IPS-NIHi11 (cell line): ENCODE measurements around the gene MAGI2.
A peak's percentile ranks its signal among the peaks of the same experiment; 100 is the strongest.

ENCODE experiments used
- DNase-seq: peaks from one replicate; pipeline ENCODE4 v3.0.0; 2012; ENCODE audit warnings: mixed read lengths, low spot score

The MAGI2 gene

DNA sequence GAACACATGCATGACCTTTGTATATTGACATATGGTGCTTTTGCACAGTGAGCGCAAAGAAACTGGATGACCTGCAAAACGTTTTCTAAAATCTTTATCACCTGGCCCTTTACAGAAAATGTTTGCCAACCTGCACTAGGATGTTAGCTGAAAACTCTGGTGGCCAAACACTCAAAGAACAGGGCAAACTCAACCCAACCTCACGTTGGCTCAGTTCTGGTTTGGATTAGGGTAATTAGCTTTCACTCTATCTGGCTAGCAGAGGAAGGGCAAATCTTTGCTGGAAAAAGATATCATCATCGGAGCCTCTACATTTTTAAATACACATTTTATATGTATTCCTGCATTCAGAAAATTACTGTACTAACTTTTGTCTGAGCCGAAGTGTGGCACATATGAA is 966.0 kb downstream of the MAGI2 start:
- no peak for DNase-seq

DNA sequence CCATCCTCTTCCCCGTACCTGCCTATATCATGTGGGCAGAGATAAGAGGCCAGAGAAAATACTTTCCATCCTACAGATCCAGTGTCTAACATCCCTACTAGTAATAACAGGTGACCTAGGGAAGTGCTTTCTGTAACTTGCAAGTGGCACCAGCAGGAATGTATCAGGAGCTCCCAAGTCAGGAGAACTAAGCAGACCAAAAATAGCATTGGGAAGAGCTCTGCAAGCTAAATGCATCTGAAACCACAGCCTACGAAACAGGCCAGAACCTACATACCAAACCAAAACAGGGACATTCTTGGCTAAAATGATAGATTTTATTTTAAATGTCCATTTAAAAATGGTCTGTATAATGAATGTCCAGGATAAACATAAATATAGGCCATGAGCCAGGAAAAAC is 974.1 kb downstream of the MAGI2 start:
- DNase-seq = no peak

GRCh38 chr7:78476851-78477405 is 976.5 kb downstream of the MAGI2 start:
- DNase-seq = no peak

- no peak for DNase-seq
These were observed 979.7 kb downstream of the MAGI2 start for GRCh38 chr7:78473571-78474301.

DNA sequence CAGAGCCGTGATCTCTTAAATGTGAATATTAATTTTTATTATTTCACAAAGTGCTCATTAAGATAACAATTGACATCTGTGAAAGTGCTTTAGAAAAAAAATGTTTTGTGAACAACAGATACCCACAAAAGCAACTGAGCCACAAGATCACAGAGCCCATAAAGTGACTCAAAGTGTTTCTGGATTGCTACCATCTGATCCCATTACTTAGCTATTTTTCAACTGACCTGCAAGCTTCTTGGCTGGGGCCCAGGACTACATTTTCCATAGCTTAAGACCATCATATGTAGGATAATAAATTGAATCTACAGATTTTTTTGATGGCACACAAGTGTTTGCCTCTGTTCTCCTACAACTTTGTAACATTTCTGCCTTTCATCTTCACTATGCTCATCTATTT is 980.4 kb downstream of the MAGI2 start:
- DNase-seq = no peak

DNA sequence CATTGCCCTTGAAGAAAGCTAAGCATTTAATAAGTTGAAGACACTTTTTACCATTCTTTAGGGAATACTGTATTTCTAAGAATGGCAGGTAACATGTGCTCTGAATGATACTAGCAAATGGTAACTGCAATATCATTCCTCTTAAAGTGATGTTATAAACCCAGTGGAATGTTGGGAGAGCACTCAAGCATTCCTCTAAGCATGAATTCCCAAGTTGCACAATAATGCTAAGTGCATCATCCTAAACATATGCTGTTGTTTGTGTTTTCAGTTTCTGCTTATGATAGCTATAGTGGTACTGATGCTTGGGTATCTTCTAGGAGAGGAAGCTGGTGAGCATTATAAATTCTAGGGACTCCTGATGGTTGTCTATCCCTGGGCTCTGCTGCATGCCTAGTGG is 980.9 kb downstream of the MAGI2 start:
- no peak for DNase-seq

- DNase-seq = no peak
These were observed 987.6 kb downstream of the MAGI2 start for GRCh38 chr7:78465894-78466293.

DNA sequence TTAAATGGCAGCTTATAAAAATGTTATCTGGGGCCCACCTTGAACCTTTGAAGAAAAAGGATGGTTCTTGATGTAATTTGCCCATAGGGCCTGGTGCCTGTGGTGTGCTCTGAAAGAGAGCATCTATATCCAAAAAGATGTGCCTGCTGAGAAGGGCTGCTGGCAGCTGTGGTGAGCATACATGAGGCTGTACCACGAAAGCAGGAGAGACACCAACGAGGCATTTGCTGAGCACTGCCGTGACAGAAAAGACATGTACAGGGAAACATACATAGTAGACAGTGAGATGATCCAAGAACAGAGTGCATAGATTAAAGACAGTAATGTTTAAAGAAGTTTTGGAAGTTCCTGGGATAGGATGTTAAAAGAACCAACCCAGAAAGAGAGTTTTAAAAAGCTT is 990.4 kb downstream of the MAGI2 start:
- no peak for DNase-seq

DNA sequence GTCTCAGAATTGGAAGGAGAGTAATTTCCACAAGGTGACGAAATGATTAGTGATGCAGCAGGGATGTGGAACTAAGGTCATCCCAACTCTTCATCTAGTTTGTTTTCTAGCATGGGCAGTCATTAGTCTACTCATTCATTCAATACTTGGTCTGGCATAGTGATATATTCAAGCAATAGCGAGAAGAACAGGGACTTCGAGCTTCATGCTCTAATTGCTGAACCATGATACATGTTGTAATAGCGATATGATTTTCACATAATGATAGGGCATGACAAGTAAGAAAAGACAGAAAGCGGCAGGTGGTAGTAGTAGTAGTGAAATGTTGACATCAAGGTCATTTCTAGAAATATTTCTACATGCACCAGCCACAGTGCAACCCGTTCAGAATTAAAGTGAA is 1002.8 kb downstream of the MAGI2 start:
- no peak for DNase-seq

GRCh38 chr7:78448911-78449310 is 1004.6 kb downstream of the MAGI2 start:
- DNase-seq = no peak

DNA sequence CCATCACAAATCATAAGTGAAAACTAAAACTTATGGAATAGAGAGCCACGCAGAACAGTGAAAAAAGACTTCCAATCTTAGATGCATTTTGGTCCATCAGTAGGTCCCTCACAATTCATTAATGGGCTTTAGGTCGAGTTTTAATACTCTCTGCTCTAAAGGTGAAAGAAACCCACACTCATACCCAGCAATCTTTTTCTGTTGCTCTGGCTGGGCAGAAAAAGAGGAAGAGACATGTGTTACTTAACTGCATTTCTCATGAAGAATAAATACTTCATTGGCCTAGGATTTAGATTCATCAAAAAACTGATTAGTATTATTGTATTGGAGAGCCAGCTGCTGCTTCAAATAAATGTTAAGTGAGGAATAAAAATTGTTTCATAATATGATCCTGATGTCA is 1009.2 kb downstream of the MAGI2 start:
- no peak for DNase-seq

DNA sequence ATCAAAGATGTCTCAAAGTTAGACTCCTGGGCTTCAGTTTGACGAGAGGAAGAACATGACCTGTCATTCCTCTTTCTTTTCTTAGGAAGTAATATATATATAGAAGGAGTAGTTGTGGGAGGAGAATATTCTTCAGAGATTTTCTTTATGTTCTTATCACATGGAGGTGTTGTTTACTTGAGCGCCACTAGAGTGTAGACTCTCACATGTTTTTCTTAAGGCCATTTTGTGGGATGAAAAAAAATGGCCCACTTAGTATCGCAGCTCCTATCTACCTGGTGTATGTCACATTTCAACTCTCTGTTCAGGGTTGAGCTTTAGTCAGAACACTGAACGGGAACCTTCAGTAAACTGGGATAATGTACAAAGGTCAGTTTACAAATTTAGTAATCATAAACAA is 1009.7 kb downstream of the MAGI2 start:
- no peak for DNase-seq

DNA sequence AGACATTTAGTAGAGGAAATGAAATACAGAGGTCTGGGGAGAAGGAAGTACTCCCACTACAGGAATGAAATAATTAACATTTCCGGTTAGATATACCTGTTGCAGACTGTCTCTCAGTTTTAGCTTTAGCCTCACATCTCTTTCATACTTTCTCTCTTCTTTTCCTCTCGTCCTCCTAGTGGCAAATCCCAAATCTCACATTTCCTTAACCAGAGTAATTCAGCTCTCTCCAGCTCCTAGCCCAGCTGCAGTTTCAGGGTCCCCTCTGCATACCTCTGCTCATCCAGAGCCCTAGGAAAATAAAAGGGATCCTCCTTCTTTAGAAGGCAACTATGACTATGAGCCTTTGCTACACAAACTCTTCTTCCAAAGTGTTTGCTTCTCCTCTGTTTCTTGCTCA is 1011.7 kb downstream of the MAGI2 start:
- no peak for DNase-seq

DNA sequence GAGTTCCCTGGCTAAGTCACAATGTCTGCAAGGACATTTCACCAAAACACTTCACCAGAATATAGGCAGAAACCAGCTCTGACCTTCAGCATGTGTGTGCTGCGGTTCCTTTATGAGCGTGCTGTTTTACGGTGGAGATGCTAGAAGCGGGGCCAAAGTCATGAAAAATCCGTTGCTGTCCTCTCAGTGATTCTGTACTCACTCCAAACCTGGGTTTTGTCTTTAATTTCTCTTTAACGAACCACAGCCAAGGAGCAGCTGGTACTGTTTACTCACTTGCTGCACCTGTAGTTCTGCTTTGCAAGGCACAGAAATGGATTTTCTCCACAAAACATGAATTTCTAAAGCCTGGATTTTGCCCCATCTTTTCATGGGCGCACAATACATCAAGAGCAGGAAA is 1015.0 kb downstream of the MAGI2 start:
- DNase-seq = no peak

DNA sequence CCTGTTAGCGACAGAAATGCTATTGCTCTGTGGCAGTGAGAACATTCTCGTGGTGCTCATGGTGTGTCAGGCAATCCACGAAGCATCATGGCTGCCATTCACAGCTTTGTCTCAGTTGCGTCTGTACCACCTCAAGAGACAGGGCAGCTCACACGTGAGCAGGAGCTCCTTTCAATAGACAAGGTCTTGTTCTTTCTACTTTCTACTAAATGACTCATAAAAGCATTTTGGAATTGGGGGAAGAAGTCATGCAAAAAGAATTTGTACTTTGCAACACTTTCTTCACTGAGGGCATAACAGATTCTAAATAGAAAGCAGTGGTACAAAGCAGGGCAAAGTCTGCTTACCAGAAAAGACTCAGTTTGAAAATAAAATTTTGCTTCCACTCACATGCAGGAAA is 1016.3 kb downstream of the MAGI2 start:
- DNase-seq = no peak

GRCh38 chr7:78435355-78435754 is 1018.1 kb downstream of the MAGI2 start:
- DNase-seq = no peak

DNA sequence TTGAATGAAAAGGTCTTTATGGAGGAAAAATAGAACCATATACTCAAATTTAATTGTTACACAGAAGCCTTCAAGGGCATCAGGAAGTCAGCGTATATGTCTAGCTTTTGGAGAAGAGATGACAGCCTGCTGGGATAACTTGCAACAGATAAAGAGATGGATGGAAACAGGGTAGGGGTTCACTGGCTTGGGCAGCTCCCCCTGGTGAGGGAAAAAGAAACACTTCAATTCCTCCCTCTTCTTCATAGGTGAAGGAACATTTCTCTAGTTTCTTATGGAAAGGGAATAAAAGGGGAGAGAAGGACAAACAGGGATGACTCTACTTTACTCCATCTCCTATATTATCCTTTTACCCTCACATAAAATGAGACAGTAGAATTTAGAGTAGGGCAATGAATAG is 1019.2 kb downstream of the MAGI2 start:
- DNase-seq = peak; percentile 24

DNA sequence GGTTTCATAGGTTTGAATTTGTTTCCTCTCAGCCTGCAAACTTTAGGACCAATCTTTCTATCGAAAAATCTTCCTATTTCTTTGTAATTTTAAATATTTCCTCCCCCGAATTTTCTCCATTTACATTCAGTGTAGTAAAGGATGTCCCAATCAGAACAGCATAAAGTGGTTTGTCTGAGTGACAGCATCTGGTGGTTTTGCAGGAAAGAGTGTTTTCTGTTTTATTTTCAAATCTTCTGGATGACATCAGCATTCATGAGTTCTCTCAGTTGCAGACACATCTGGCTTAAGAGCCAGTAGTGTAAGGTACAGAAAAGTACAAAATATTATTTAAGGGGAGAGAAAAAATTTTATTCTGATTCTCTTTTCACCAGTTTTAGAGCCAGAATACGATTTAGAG is 1020.0 kb downstream of the MAGI2 start:
- DNase-seq = no peak

DNA sequence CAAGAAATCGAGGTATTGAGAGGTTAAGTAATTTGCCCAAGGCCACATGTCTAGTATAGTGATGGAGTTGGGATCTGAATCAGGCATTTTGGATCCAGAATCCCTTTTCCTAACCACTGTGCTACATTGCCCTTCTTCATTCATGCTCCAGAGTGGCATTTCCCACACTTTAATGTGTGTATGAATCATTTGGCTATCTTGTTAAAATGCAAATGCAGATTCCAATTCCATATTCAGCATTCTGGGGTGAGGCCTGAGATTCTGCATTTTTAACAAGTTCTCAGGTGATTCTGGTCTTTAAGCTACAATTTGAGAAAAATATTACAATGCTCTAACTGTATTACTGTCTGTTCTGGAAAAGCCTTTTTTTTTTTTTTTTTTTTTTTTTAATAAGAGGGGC is 1023.6 kb downstream of the MAGI2 start:
- no peak for DNase-seq

GRCh38 chr7:78427209-78427608 is 1026.3 kb downstream of the MAGI2 start:
- DNase-seq = no peak

GRCh38 chr7:78420001-78420400 is 1033.5 kb downstream of the MAGI2 start:
- no peak for DNase-seq

- DNase-seq = no peak
These were observed 1036.2 kb downstream of the MAGI2 start for GRCh38 chr7:78417180-78417853.

- no peak for DNase-seq
These were observed 1039.9 kb downstream of the MAGI2 start for GRCh38 chr7:78413568-78413967.
